H9 (cell line): ENCODE results near the gene HEYL. TPM values are rescaled to one million over a fixed set of nuclear protein-coding genes. Genes with fewer than 3 reads are reported as not detected.

ENCODE experiments used
- DNase-seq: peaks from one replicate; pipeline ENCODE4 v3.0.0-alpha.2; 2017
- H2AFZ ChIP-seq: one replicate; pipeline ENCODE4 v1.6.1; 2013; ENCODE audit warnings: mild to moderate bottlenecking, low read length, control low read depth, moderate library complexity
- H2AK5ac ChIP-seq: 2 replicates; pipeline ENCODE4 v1.6.1; 2013; ENCODE audit warnings: low read length, control low read depth, mixed read lengths; ENCODE audit not compliant: insufficient read length
- H2BK120ac ChIP-seq: one replicate; pipeline ENCODE4 v1.6.1; 2013; ENCODE audit warnings: low read depth, mild to moderate bottlenecking, low read length, control low read depth, inconsistent platforms; ENCODE audit not compliant: poor library complexity, severe bottlenecking
- H2BK12ac ChIP-seq: 2 replicates; pipeline ENCODE4 v1.6.1; 2013; ENCODE audit warnings: low read length, control low read depth, mixed read lengths, low read depth; ENCODE audit not compliant: insufficient read length
- H2BK15ac ChIP-seq: 2 replicates; pipeline ENCODE4 v1.6.1; 2013; ENCODE audit warnings: low read depth, low read length, control low read depth
- H2BK20ac ChIP-seq: one replicate; pipeline ENCODE4 v1.6.1; 2013; ENCODE audit warnings: low read depth, mild to moderate bottlenecking, low read length, control low read depth, inconsistent platforms; ENCODE audit not compliant: poor library complexity, severe bottlenecking
- H2BK5ac ChIP-seq: 2 replicates; pipeline ENCODE4 v1.6.1; 2013; ENCODE audit warnings: low read length, control low read depth, mixed read lengths; ENCODE audit not compliant: insufficient read length
- H3K14ac ChIP-seq: 2 replicates; pipeline ENCODE4 v1.6.1; 2013; ENCODE audit warnings: low read length, control low read depth; ENCODE audit not compliant: insufficient read depth
- H3K18ac ChIP-seq: 2 replicates; pipeline ENCODE4 v1.6.1; 2013; ENCODE audit warnings: low read depth, mild to moderate bottlenecking, mixed read lengths, low read length, control low read depth; ENCODE audit not compliant: insufficient read length
- H3K23ac ChIP-seq: 2 replicates; pipeline ENCODE4 v1.6.1; 2013; ENCODE audit warnings: low read length, control low read depth, mixed read lengths, low read depth; ENCODE audit not compliant: insufficient read length
- H3K23me2 ChIP-seq: 2 replicates; pipeline ENCODE4 v1.6.1; 2013; ENCODE audit warnings: low read depth, mild to moderate bottlenecking, mixed read lengths, low read length, control low read depth; ENCODE audit not compliant: insufficient read length, poor library complexity, severe bottlenecking
- H3K27ac ChIP-seq: 2 replicates; pipeline ENCODE4 v1.5.1; 2013; ENCODE audit warnings: low read length, control low read depth, mixed read lengths, low read depth; ENCODE audit not compliant: insufficient read length
- H3K27me3 ChIP-seq: 2 replicates; pipeline ENCODE4 v1.6.1; 2013; ENCODE audit warnings: low read length, control low read depth, inconsistent platforms; ENCODE audit not compliant: insufficient read depth
- H3K4ac ChIP-seq: 2 replicates; pipeline ENCODE4 v1.6.1; 2013; ENCODE audit warnings: low read depth, mild to moderate bottlenecking, control low read depth, inconsistent platforms, low read length, moderate library complexity
- H3K4me1 ChIP-seq: 2 replicates; pipeline ENCODE4 v1.6.1; 2013; ENCODE audit warnings: low read length, control low read depth, inconsistent platforms; ENCODE audit not compliant: insufficient read depth
- H3K4me2 ChIP-seq: 2 replicates; pipeline ENCODE4 v1.6.1; 2013; ENCODE audit warnings: low read length, control low read depth, mixed read lengths; ENCODE audit not compliant: insufficient read length, insufficient read depth
- H3K56ac ChIP-seq: 2 replicates; pipeline ENCODE4 v1.6.1; 2013; ENCODE audit warnings: low read depth, mild to moderate bottlenecking, mixed read lengths, low read length, control low read depth; ENCODE audit not compliant: insufficient read length
- H3K79me1 ChIP-seq: 2 replicates; pipeline ENCODE4 v1.6.1; 2013; ENCODE audit warnings: low read depth, mild to moderate bottlenecking, moderate library complexity, low read length, control low read depth, inconsistent platforms; ENCODE audit not compliant: insufficient read depth, poor library complexity, severe bottlenecking
- H3K79me2 ChIP-seq: 2 replicates; pipeline ENCODE4 v1.6.1; 2013; ENCODE audit warnings: low read length, control low read depth, inconsistent platforms; ENCODE audit not compliant: insufficient read depth
- H3K9ac ChIP-seq: 2 replicates; pipeline ENCODE4 v1.6.1; 2013; ENCODE audit warnings: low read length, control low read depth, mixed read lengths; ENCODE audit not compliant: insufficient read length; ENCODE audit errors: extremely low read depth
- H3K9me3 ChIP-seq: one replicate; pipeline ENCODE4 v1.6.1; 2013; ENCODE audit warnings: low read depth, low read length, inconsistent platforms; ENCODE audit not compliant: control insufficient read depth
- H3T11ph ChIP-seq: one replicate; pipeline ENCODE4 v1.6.1; 2013; ENCODE audit warnings: mild to moderate bottlenecking, low read length, control low read depth, inconsistent platforms
- H4K20me1 ChIP-seq: one replicate; pipeline ENCODE4 v1.6.1; 2013; ENCODE audit not compliant: control insufficient read depth, insufficient read length, insufficient read depth
- H4K5ac ChIP-seq: 2 replicates; pipeline ENCODE4 v1.6.1; 2013; ENCODE audit warnings: low read depth, mild to moderate bottlenecking, mixed read lengths, low read length, control low read depth; ENCODE audit not compliant: insufficient read length
- H4K8ac ChIP-seq: replicated peaks from 2 replicates; pipeline ENCODE4 v1.6.1; 2013; ENCODE audit warnings: low read length, control low read depth, mixed read lengths, low read depth; ENCODE audit not compliant: insufficient read length
- H4K91ac ChIP-seq: 2 replicates; pipeline ENCODE4 v1.6.1; 2013; ENCODE audit warnings: low read depth, mild to moderate bottlenecking, moderate library complexity, mixed read lengths, low read length, control low read depth; ENCODE audit not compliant: insufficient read length
- H3K27ac Mint-ChIP-seq, 3 experiments: 2 replicates in 2 of 3; 3 replicates in 1 of 3; pipeline ENCODE4 v1.8.0; 2020 to 2021; ENCODE audit warnings: mixed read lengths in 3 of 3, mild to moderate bottlenecking in 1 of 3, moderate library complexity in 1 of 3
- H3K27me3 Mint-ChIP-seq: 2 replicates; pipeline ENCODE4 v1.8.0; 2021; ENCODE audit warnings: low read depth, mild to moderate bottlenecking, moderate library complexity, mixed read lengths
- H3K36me3 Mint-ChIP-seq, 3 experiments: 2 replicates in 2 of 3; 3 replicates in 1 of 3; pipeline ENCODE4 v1.8.0; 2020 to 2021; ENCODE audit warnings: low read depth in 3 of 3, mixed read lengths in 3 of 3; ENCODE audit not compliant: insufficient read depth in 1 of 3
- H3K4me1 Mint-ChIP-seq, 2 experiments: 2 replicates each; pipeline ENCODE4 v1.8.0; 2020; ENCODE audit warnings: mixed read lengths in 2 of 2
- H3K4me3 Mint-ChIP-seq, 2 experiments: 2 replicates in 1 of 2; 3 replicates in 1 of 2; pipeline ENCODE4 v1.8.0; 2020 to 2021; ENCODE audit warnings: mild to moderate bottlenecking in 2 of 2, mixed read lengths in 2 of 2, moderate library complexity in 1 of 2
- H3K9me3 Mint-ChIP-seq, 2 experiments: 2 replicates in 1 of 2; 3 replicates in 1 of 2; pipeline ENCODE4 v1.8.0; 2020; ENCODE audit warnings: mild to moderate bottlenecking in 2 of 2, mixed read lengths in 2 of 2, moderate library complexity in 1 of 2
- WGBS: extraction: QIAGEN DNeasy Blood & Tissue Kit; methylation state at CpG from one replicate; pipeline ENCODE4 v1.1.7; 2013; ENCODE audit warnings: missing lambda C conversion rate, low lambda C conversion rate, mixed read lengths; ENCODE audit not compliant: insufficient read length; ENCODE audit errors: extremely low coverage; 5-methylcytosine and 5-hydroxymethylcytosine counted together
- total RNA-seq: library from RNA; stranded (reverse); gene quantifications from 2 replicates; pipeline ENCODE4 v1.2.1, GENCODE V29; 2021
- TF ChIP-seq, protein P1 (sequence below): fragments of 200-600 bp; sonication (generic); conservative IDR thresholded peaks from 3 replicates; pipeline ENCODE4 v1.8.0; 2021; ENCODE audit warnings: antibody characterized with exemption, mild to moderate bottlenecking

The HEYL gene
- total RNA-seq, 1 experiment from 2014 or later = 1.9 TPM

DNA sequence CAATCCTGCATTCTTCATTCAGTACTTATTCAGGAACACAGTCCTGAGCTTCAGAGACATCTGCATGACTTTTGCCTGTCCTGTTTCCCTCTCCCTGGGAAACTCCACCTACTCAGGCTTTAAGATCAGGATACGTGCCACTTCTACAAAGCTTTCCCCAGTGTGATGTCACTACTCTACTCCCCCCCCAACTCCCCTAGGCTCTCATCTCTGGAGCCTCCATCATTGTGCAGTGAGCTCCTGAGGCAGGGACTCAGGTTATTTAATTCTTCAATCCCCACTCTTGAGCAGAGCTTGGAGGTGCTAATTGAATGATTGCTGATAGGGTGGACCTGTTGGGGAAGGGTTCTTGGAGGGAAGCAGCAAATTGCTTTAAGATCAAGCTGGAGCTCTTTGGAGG, 31.2 kb upstream of the HEYL start:
- no peaks in the 10 kb centered on the region for H3K9me3 Mint-ChIP-seq
- Histone ChIP-seq H3K56ac (no peak overlapping the region), H4K5ac (no peak overlapping the region), H3K14ac (no peak overlapping the region), H4K8ac (no peak overlapping the region), H3K9me3 (no peaks in the 10 kb centered on the region), H3K4ac (no peak overlapping the region), H3K4me1 (no peaks in the 10 kb centered on the region), H3K79me1 (no peaks in the 10 kb centered on the region), H4K91ac (no peak overlapping the region), H3K18ac (no peak overlapping the region), H2BK20ac (no peak overlapping the region), H2BK12ac (no peak overlapping the region), H3T11ph (no peak overlapping the region), H2AFZ (no peak overlapping the region), H4K20me1 (no peaks in the 10 kb centered on the region), H2BK15ac (no peak overlapping the region), H3K9ac (no peak overlapping the region), H3K79me2 (no peaks in the 10 kb centered on the region), H2BK5ac (no peak overlapping the region), H2AK5ac (no peak overlapping the region), H3K27ac (no peak overlapping the region), H2BK120ac (no peak overlapping the region), H3K23me2 (peaks cover 7% of the 10 kb centered on the region), H3K23ac (no peak overlapping the region), H3K27me3 (peaks cover 76% of the 10 kb centered on the region), H3K4me2 (peak overlapping the region; percentile 62)
- peaks cover 99% of the 10 kb centered on the region for H3K27me3 Mint-ChIP-seq
- no peak overlapping the region for H3K27ac Mint-ChIP-seq
- WGBS = no CpG with 5 or more reads among the region's 1 CpG
- peaks cover 0 to 9% of the 10 kb centered on the region in 2 experiments; a peak in 2 of 4 replicates for H3K4me1 Mint-ChIP-seq
- no peak for DNase-seq
- TF ChIP-seq, protein P1, sequence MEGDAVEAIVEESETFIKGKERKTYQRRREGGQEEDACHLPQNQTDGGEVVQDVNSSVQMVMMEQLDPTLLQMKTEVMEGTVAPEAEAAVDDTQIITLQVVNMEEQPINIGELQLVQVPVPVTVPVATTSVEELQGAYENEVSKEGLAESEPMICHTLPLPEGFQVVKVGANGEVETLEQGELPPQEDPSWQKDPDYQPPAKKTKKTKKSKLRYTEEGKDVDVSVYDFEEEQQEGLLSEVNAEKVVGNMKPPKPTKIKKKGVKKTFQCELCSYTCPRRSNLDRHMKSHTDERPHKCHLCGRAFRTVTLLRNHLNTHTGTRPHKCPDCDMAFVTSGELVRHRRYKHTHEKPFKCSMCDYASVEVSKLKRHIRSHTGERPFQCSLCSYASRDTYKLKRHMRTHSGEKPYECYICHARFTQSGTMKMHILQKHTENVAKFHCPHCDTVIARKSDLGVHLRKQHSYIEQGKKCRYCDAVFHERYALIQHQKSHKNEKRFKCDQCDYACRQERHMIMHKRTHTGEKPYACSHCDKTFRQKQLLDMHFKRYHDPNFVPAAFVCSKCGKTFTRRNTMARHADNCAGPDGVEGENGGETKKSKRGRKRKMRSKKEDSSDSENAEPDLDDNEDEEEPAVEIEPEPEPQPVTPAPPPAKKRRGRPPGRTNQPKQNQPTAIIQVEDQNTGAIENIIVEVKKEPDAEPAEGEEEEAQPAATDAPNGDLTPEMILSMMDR = no peak
- H3K4me3 Mint-ChIP-seq = peak overlapping the region in 1 of 2 experiments; percentile 71; a peak in 4 of 5 replicates
- H3K36me3 Mint-ChIP-seq = no peaks in the 10 kb centered on the region; a peak in 1 of 7 replicates
